Measurements from ENCODE around the gene HOXA13. TPM values are rescaled to one million over a fixed set of nuclear protein-coding genes. Genes with fewer than 3 reads are reported as not detected.

HOXA13 gene
- total RNA-seq, 1 donor from 2014 or later: not detected

GRCh38 chr7:27197137-27198042 is 2.5 kb downstream of the HOXA13 start:
- H3K9me3 Mint-ChIP-seq (ENCODE audit: low read depth): no peaks in the 10 kb centered on the region
- TF ChIP-seq CTCF (IDR thresholded peaks at IDR 0.05): no peak
- no peak overlapping the region for H3K27ac Mint-ChIP-seq (ENCODE audit: unreplicated experiment)
- H3K4me1 Mint-ChIP-seq (ENCODE audit: low read depth): peaks cover 17% of the 10 kb centered on the region
- peaks cover 2% of the 10 kb centered on the region for H3K36me3 Mint-ChIP-seq (ENCODE audit: low read depth)
- peaks cover 77% of the 10 kb centered on the region for H3K27me3 Mint-ChIP-seq (ENCODE audit: low read depth)
- DNase-seq (ENCODE audit: low spot score): no peak
- H3K4me3 Mint-ChIP-seq (ENCODE audit: unreplicated experiment): no peak overlapping the region

- no peak for DNase-seq (ENCODE audit: low spot score)
- Mint-ChIP-seq H3K4me1 (ENCODE audit: low read depth) (peaks cover 20% of the 10 kb centered on the region), H3K36me3 (ENCODE audit: low read depth) (peaks cover 2% of the 10 kb centered on the region), H3K4me3 (ENCODE audit: unreplicated experiment) (no peak overlapping the region), H3K27ac (ENCODE audit: unreplicated experiment) (no peak overlapping the region), H3K9me3 (ENCODE audit: low read depth) (no peaks in the 10 kb centered on the region), H3K27me3 (ENCODE audit: low read depth) (peaks cover 76% of the 10 kb centered on the region)
- peak; percentile 97 for TF ChIP-seq CTCF (IDR thresholded peaks at IDR 0.05)
Observed at GRCh38 chr7:27196287-27196767, 3.6 kb downstream of the HOXA13 start.

- Mint-ChIP-seq H3K27me3 (ENCODE audit: low read depth) (peaks cover 77% of the 10 kb centered on the region), H3K4me1 (ENCODE audit: low read depth) (peaks cover 9% of the 10 kb centered on the region), H3K4me3 (ENCODE audit: unreplicated experiment) (no peak overlapping the region), H3K9me3 (ENCODE audit: low read depth) (no peaks in the 10 kb centered on the region), H3K36me3 (ENCODE audit: low read depth) (peaks cover 4% of the 10 kb centered on the region), H3K27ac (ENCODE audit: unreplicated experiment) (no peak overlapping the region)
- TF ChIP-seq CTCF (IDR thresholded peaks at IDR 0.05): no peak
- no peak for DNase-seq (ENCODE audit: low spot score)
Observed at GRCh38 chr7:27194686-27195379, 5.1 kb downstream of the HOXA13 start.

GRCh38 chr7:27194002-27194352 is 5.9 kb downstream of the HOXA13 start:
- no peak for TF ChIP-seq CTCF (IDR thresholded peaks at IDR 0.05)
- Mint-ChIP-seq H3K27me3 (ENCODE audit: low read depth) (peaks cover 82% of the 10 kb centered on the region), H3K36me3 (ENCODE audit: low read depth) (peaks cover 4% of the 10 kb centered on the region), H3K27ac (ENCODE audit: unreplicated experiment) (no peak overlapping the region), H3K4me1 (ENCODE audit: low read depth) (peaks cover 11% of the 10 kb centered on the region), H3K4me3 (ENCODE audit: unreplicated experiment) (no peak overlapping the region), H3K9me3 (ENCODE audit: low read depth) (no peaks in the 10 kb centered on the region)
- no peak for DNase-seq (ENCODE audit: low spot score)

GRCh38 chr7:27193335-27194001 is 6.4 kb downstream of the HOXA13 start:
- H3K27ac Mint-ChIP-seq (ENCODE audit: unreplicated experiment): no peak overlapping the region
- no peak overlapping the region for H3K4me3 Mint-ChIP-seq (ENCODE audit: unreplicated experiment)
- H3K36me3 Mint-ChIP-seq (ENCODE audit: low read depth): peaks cover 5% of the 10 kb centered on the region

More at GRCh38 chr7:27193335-27194001, 6.4 kb downstream of the HOXA13 start:
- peaks cover 82% of the 10 kb centered on the region for H3K27me3 Mint-ChIP-seq (ENCODE audit: low read depth)
- TF ChIP-seq CTCF (IDR thresholded peaks at IDR 0.05): no peak
- H3K4me1 Mint-ChIP-seq (ENCODE audit: low read depth): peaks cover 16% of the 10 kb centered on the region
- DNase-seq (ENCODE audit: low spot score): no peak
- H3K9me3 Mint-ChIP-seq (ENCODE audit: low read depth): no peaks in the 10 kb centered on the region
